ENCODE results near the gene PTF1A. TPM values are rescaled to one million over a fixed set of nuclear protein-coding genes. Genes with fewer than 3 reads are reported as not detected.

The PTF1A gene
- total RNA-seq, 1 donor from 2014 or later, result not detected

DNA sequence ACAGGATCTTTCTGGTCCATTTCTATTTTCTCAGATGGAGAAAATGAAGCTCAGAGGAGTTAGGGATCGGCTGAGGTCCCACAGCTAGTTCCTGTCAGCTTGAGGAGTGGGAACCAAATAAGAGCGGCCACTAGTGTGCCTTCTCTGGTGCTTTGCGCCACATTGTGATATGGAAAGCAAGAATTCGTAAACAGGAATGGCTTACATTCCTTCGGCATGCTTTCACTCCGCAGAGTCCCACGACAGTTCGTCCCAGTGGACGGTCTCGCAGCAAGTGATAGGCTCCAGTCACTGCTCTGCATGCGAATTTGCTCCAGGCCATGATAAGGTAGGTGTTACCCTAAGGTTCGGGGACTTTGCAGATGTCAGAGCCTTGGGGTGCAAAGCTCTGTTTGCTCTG, 41.5 kb upstream of the PTF1A start:
- Histone ChIP-seq H3K4me1 (no peaks in the 10 kb centered on the region), H3K9me3 (no peaks in the 10 kb centered on the region), H3K36me3 (no peaks in the 10 kb centered on the region), H3K27me3 (ENCODE audit: low read depth) (no peaks in the 10 kb centered on the region), H3K27ac (no peak overlapping the region), H3K4me3 (no peak overlapping the region)
- TF ChIP-seq, protein P1, sequence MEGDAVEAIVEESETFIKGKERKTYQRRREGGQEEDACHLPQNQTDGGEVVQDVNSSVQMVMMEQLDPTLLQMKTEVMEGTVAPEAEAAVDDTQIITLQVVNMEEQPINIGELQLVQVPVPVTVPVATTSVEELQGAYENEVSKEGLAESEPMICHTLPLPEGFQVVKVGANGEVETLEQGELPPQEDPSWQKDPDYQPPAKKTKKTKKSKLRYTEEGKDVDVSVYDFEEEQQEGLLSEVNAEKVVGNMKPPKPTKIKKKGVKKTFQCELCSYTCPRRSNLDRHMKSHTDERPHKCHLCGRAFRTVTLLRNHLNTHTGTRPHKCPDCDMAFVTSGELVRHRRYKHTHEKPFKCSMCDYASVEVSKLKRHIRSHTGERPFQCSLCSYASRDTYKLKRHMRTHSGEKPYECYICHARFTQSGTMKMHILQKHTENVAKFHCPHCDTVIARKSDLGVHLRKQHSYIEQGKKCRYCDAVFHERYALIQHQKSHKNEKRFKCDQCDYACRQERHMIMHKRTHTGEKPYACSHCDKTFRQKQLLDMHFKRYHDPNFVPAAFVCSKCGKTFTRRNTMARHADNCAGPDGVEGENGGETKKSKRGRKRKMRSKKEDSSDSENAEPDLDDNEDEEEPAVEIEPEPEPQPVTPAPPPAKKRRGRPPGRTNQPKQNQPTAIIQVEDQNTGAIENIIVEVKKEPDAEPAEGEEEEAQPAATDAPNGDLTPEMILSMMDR (IDR thresholded peaks at IDR 0.05), result no peak
- ATAC-seq (no peak), DNase-seq (no peak)
- intact Hi-C loops (cut with DNase I), result no loop called here

DNA sequence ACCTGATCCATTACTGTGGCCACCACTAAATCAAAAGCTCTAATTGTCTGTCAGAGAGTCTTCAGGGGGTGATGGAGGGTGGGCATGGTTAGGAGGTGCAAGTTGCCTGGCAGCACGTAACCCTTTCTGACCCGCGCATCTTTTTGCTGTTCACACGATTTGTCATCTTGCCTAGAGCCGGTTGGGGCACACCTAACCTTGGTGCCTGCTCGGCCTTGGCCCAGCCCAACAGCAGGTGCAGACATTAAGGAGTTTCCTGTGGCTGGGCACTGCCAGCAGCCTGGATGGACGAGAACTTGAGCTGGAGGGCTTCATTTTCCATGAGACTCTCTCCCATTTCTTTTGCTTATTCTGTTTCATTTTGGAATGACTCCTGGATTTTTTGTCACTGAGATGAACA, 41.0 kb upstream of the PTF1A start:
- Histone ChIP-seq H3K4me3 (no peak overlapping the region), H3K27ac (no peak overlapping the region), H3K27me3 (ENCODE audit: low read depth) (no peaks in the 10 kb centered on the region), H3K9me3 (no peaks in the 10 kb centered on the region), H3K4me1 (no peaks in the 10 kb centered on the region), H3K36me3 (no peaks in the 10 kb centered on the region)
- ATAC-seq (no peak), DNase-seq (no peak)
- intact Hi-C loops (cut with DNase I), result no loop called here
- TF ChIP-seq, protein P1 (IDR thresholded peaks at IDR 0.05), result no peak

DNA sequence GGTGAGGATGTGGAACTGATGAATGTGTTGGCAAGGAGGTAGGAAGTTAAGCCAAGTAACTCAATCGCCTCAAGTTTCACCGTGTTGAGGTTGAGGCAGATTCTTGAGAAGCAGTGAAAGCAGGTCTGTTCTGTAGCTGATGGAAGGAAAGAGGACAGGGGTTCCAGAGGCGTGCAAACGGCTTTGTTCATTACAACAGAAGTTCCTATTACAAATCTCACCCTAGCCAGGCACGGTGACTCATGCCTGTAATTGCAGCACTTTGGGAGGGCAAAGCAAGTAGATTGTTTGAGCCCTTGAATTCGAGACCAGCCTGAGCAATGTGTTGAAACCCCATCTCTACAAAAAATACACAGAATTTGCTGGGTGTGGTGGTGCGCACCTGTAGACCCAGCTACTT, 36.9 kb upstream of the PTF1A start:
- intact Hi-C loops (cut with DNase I), result no loop called here
- Histone ChIP-seq H3K27me3 (ENCODE audit: low read depth) (no peaks in the 10 kb centered on the region), H3K27ac (no peak overlapping the region), H3K4me3 (no peak overlapping the region), H3K4me1 (peaks cover 6% of the 10 kb centered on the region), H3K36me3 (no peaks in the 10 kb centered on the region), H3K9me3 (no peaks in the 10 kb centered on the region)
- ATAC-seq, result no peak
- TF ChIP-seq, protein P1 (IDR thresholded peaks at IDR 0.05), result no peak
- DNase-seq, result no peak

DNA sequence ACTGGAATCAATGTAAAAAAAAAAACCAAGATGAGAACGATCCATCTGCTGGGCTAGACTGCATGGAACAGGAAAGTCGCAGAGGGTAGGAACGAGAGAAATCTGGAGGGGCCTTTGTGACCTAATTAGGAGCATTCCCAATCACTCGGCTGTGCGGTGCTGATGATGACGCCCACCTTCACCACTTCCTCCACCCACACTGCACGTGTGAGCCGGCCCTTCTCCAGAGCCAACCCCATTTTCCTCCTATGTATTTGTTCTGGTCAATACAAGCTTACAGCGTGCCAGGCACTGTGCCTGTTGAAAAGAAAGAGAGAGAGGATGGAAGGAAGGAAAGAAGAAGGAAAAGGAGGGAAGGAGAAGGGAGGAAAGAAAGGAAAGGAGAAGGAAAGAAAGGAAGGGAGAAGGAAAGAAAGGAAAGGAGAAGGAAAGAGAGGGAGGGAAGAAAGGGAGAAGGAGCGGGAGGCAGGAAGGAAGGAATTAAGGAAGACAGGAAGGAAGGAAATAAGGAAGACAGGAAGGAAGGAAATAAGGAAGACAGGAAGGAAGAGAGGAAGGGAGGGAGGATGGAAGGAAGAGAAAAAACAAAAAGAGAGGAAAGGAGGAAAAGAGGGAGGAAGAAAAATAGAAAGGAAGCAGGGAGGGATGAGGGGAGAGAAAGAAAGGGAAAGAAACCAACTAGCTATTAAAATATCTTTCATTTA, 35.5 kb upstream of the PTF1A start:
- Histone ChIP-seq H3K27me3 (ENCODE audit: low read depth) (no peaks in the 10 kb centered on the region), H3K9me3 (no peaks in the 10 kb centered on the region), H3K4me3 (no peak overlapping the region), H3K4me1 (peaks cover 6% of the 10 kb centered on the region), H3K36me3 (no peaks in the 10 kb centered on the region), H3K27ac (no peak overlapping the region)
- TF ChIP-seq, protein P1 (IDR thresholded peaks at IDR 0.05), result no peak
- intact Hi-C loops (cut with DNase I), result no loop called here
- ATAC-seq, result no peak
- no peak for DNase-seq

DNA sequence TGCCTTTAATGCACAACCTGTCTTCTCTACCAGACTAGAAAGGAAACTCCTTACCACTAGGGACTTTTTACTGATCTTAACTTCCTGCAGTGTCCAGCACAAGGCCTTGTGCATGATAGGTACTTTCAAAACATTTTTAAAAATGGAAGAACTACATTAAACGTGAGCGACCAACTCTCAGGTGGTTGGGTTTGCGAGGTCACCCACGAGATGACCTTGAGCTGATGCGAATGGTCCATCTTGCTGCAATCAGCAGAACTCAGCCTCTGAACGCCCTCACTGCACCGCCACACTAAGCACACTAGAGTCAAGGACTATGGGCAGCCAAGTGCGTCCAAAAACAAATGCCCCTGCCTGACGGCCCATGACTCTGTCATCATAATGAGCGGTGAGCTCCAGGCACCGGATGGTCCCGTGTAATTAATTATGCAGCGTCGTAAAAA, 34.9 kb upstream of the PTF1A start:
- TF ChIP-seq, protein P1 (IDR thresholded peaks at IDR 0.05), result no peak
- ATAC-seq, result no peak
- Histone ChIP-seq H3K9me3 (no peaks in the 10 kb centered on the region), H3K27me3 (ENCODE audit: low read depth) (no peaks in the 10 kb centered on the region), H3K36me3 (no peaks in the 10 kb centered on the region), H3K4me1 (peaks cover 6% of the 10 kb centered on the region), H3K27ac (no peak overlapping the region), H3K4me3 (no peak overlapping the region)
- intact Hi-C loops (cut with DNase I), result no loop called here
- no peak for DNase-seq
